ENCODE measurements around the gene GLIS1.

Gene GLIS1

DNA sequence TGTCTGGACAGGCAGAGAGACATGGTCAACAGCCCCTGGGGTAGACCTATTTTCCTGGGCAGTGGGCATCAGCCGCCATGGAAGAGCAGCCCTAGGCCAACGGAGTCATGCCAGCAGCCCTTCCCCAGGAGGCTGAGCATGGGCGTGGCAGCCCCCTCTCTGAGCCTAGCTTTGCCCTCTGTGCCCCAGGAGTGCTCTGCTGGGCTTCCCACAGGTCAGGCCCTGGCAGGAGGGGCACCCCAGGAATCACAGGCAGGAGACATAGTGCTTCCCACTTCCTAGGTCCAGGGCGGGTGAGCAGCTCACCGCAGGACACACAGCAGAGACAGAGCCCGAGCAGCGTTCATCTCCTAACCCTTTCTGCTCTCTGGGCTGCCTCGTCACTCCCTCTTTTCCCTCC, 132.8 kb downstream of the GLIS1 start:
- DNase-seq, result no peak

DNA sequence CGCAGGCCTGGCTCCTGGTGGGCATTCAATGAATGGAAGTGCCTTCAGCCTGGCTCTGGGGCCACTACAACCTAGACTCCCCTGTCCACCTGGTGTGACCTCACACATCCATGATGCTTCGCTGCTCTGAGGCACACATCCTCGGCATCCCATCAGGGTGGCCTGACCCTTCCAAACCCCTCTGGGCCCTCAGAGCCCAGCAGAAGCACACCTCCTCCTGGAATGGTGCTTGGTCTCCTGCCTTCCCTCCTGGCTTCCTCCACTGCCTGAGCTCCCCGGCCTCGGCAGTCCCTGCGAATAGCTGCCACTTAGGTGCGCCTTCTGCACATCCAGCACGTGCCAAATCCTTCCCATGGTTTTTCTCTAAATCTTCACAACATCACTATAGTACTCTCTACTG, 133.8 kb downstream of the GLIS1 start:
- DNase-seq, result no peak

DNA sequence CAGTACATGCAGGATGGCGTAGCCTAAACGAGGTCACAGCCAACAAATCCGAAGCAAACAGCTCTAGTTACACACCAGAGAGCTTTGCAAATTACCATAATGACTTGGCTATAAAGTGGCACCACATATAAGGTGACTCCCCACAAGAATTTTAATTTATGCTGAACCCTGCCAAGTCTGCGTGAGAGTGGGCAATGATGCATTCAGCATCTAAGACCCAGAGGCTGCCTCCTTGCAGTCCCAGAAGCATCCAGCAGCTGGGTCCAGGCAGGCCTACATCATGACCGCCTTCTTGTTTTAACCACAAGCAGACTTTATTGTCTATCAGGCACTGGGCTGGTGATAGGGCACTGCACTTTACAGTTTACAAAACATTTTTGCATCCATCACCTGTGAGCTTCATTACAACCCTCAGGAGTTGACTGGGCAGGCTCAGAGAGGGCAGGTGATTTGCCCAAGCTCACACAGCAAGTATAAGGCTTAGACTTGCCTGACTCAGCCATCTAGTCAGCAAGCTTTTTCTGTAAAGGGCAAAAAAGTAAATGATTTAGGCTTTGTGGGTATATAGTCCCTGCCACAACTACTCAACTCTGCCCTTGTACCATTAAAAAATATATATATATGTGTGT, 134.6 kb downstream of the GLIS1 start:
- DNase-seq, result no peak

DNA sequence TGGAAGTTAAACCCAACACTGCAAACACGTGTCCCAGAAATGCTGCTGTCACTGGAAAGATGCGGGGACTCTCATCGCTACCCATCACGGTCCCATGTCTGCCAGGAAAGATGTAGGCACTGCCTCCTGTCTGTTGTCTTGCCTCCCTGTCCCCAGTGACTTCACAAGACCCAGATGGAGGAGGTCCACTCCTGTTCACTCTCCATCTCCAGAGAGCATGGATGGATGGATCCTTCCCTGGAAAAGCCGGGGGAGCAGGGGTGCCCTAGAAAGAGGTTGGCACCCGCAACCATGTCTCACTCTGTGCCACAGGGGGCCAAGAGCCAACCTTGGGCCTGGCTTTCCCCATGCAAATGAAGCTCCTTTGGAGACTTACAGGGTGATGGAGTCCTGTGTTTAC, 135.5 kb downstream of the GLIS1 start:
- DNase-seq, result no peak

DNA sequence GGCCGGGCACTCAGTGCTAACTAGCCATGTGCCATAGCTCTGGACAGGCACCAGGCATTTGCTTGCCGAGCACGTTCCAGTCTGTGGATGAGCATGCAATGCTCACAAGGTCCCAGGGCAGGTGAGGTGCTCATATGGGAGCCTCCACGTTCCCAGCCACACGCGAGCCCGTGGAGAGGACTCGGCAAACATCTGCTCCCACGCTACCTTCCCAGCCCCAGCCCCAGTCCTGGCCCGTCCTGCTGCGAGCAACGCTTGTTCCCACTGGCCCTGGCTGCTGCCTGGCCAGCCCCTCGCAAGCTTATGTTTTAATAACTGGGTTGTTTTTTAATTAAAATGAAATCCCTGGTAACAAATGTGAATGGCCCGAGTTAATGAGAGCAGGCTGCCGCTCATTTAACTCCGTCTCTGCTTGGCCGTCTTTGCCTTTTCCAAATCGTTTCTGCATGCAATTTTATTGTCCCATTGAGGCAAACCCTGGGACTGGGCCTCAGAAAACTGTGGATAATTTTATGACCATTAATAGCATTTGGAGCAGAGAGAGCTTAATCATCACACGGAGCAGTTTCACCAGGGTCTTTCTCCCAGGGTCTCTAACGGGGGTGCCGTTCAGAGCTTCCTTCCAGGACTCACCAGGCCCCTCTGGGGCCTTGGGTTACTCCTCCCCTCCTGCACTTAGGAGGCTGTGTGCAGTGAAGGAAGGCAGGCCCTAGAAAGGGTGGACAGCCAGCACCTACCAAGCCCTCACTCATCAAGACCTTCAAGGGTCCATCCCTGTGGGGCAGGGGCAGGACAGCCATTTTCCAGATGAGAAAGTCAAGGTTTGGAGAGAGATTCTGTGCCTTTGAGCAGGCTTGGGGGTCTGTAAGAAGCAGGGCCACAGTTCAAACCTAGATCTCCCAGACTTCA, 136.8 kb downstream of the GLIS1 start:
- no peak for DNase-seq

DNA sequence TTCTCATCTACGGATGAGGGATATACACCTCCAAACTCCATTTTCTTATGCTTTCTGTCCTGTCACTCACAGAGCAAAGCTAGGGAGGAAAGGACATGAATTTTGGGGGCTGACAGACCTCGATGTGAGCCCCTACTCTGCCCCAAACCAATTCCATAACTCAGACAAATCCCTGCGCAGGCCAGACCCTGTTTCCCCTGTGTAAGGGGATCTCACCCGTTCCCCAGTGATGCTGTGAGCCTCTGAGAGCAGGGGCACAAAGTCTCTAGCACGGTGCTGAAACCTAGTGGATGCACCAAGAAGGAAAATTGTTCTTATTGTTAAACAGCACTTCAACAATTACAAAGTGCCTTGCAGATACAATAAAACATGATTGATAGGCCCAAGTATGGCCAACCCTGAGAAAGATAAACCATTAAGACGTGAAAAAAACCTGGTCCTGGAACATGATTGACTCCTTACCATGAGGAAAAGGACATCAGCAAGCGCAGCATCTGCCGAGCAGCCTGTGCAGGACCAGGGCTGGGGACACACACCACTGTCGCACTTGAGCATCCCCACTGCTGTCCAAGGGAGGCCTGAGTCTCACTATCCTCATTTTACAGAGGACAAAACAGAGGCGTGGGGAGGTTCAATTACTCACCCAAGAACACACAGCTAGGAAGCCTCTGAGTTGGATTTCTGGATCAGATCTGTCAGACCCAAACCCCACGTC, 137.8 kb downstream of the GLIS1 start:
- DNase-seq, result no peak

DNA sequence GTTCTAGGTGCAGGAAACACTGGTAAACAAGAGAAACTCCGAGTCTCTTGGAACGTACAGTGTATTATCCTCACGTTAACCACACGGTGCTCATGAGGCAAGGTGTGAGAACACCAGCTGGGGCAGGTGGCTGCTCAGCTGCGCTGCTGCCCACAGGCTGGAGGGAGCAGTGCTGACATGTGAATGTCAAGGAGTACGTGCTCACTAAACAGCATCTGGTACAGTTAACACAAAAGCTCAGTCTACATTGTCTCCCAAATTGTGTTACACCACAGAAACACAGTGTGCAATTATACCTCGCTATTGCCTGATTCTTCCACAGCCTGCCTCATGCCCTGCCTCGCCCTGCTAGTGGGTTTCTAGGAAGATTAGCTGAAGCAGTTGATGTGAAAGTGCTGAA, 138.4 kb downstream of the GLIS1 start:
- peak; percentile 43 for DNase-seq

DNA sequence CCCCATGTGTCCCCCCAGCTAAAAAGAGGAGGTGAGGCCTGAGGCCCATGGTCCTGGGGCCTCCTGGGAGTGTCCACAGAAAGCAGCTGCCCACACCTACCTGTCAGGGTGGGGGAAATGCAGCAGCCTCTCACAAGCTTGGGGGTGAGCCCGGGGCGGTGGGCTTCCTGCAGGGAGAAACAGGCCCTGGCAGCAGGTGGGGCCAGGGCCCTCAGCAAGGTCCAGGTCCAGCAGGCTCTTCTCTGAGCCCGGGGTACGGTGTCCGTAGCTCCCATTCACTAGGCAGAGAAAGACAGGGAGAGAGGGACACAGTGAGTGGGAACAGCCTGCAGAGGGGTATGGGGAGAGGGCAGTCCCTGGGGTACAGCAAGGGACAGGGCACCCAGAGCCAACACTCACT, 139.0 kb downstream of the GLIS1 start:
- no peak for DNase-seq

DNA sequence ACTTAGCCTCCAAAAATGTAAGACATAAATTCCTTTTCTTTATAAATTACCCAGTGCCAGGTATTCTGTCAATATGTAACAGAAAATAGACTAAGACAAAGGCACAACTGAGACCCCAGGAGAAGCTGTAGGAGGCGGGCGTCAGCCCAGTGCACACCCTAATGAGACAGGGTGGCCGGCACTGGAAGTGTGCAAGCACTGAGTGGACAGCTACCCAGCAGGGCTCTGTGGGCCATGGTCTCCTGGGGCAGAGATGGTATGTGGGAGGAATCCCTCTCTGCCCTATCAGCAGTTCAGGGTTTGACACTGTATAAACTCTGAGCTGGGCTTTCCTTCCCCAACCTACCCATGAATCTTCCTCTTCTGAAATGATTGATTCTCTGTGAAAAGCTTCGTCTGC, 139.5 kb downstream of the GLIS1 start:
- DNase-seq, result no peak

DNA sequence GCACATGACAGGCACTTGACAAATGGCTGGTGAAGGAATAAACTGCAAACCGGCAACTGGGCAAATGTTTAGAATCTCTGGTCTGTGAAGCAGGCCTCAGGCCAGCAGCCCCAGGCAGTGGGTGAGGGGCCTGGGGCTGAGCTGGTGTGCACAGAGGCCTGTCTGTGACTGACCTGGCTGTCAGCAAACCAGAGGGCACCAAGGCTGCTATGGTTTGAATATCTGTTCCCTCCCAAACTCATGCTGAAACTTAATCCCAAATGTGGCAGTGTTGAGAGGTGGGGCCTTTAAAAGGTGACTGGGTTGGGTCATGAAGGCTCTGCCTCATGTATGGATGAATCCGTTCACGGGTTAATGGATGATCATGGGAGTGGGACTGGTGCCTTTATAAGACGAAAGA, 140.0 kb downstream of the GLIS1 start:
- DNase-seq, result no peak

DNA sequence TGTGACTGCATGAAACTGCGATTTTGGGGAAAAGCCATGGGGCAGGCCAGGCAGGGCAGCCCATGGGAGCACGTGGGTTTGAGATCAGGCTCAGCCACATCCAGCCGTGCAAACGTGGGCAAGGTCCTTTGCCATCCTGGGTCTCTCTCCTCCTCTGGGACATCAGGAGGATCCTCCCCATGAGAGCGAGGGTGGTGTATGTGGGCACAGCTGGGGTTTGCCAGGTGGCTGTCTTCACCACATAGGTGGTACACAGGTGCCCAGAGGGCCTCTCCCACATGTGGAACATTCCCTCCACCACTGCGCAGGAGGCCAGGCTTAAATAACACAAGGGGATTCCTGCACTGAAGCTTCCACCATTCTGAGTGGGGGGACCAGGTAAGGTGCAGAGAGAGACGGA, 143.1 kb downstream of the GLIS1 start:
- DNase-seq, result no peak

DNA sequence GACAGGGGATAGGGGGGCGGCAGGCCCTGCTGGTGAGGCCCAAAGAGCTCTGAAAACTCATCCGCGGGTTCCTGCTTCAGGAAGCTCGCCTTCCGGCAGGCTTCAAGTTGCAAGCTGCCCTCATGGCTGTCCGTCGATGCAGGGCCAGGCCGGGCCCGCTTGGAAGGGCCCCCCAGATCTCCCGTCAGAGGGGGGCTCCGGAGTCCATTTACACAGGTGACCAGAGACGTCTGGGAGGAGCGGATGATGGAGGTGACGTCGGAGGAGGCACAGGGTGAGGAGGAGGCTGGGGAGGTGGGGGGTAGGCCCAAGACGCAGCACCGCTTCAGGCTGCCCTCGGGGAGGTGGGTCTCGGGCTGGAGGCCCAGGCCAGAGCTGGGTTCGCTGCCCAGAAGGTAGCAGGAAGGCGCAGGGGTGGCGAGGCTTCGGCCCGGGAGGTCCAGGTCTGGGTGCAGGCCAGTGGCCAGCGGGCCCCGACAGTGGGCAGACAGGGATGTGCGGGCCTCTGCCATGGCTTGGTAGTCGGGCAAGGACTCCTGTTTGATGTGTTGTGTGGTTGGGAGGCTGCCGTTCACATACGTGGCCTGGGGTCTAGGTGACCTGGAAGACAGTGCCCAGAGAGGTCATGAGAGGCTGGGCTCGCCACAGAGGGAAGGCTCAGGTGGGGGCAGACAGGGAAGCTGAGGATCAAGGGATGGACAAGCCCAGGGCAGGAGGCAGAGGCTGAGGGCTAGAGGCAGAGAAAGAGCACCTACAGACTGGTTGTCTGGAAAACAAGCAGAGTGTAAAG, 144.4 kb downstream of the GLIS1 start:
- DNase-seq, result no peak

DNA sequence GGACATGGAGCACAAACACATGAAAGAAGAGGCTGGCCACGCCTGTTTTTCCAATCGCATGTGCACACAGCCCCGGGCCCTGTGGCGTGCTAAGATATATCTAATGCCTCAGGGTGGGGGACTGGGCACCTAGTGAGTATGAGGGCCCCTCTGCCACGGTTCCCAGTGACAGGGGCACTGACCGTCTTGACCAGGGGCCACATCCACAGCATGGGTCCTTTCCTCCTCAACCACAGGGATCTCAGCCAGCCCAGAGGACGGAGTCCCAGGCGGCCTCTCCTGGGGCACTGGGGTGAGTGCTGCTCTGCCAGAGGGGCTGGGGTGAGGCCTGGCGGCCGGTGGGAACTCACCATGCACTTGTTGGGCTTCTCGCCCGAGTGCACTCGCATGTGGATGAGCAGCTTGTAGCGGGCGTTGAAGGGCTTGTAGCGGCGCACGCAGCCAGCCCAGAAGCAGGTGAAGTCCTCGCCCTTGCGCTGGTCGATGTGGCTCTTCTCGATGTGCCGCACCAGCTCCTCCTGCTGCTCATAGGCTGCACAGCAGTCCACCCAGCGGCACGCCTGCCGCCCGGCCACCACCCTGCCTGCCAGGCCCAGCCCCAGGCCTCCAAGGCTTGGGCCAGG, 145.1 kb downstream of the GLIS1 start:
- DNase-seq, result peak; percentile 91

DNA sequence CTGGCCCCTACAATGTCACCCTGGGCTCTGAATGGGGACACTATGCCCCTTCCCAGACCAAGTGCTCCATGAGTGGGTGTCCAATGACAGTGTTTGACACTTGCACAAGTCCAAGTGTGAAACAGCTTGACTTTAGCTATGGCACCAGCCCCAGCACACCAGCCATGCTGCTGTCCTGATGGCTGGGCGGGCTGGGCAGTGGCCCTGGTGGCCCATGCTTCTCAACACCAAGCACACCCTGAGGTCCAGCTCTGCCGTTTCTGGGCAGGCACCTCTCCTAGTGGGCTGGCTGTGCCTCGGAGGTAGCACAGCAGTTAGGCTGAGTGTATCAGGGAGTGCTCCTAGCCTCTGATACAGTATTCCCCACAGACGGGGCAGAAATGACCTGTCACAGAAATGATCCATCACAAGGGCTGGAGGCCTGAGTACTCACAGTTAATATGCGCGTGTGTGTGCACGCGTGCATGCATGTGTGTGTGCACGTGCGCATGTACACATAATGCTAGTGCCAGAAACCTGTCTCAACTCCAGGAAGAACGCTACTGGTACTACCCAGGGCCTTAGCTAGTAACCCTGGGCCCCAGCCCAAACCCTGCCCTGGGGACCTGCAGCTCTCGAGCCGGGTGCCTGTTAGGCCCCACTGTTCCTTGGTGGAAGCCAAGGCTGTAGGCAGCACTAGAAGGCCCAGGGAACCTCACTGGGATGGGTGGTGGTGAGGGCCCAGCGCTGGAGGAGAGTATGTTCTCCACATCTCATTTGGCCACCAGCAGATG, 145.8 kb downstream of the GLIS1 start:
- no peak for DNase-seq

DNA sequence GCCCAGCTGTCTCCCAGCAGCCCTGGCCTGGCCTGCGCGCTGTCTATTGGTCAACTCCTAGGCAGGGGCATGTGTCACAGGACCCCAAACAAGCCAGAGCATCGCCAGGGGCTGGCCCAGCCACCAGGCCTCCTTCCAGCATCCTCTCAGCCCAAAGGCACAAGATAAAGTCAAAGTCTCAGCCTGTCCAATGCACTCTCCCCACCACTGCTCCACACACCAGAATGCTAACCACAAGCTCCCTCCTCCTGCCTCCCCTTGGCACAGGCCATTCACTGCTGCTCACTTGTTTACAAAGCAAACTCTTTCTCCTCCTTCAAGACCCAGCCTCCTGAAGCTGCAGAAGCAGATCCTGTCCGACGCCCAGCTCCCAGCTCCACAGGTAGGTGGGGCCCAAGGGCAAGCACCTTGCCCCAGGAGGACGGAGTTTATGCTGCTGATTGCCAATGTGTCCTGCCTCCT, 146.4 kb downstream of the GLIS1 start:
- DNase-seq, result peak; percentile 57

DNA sequence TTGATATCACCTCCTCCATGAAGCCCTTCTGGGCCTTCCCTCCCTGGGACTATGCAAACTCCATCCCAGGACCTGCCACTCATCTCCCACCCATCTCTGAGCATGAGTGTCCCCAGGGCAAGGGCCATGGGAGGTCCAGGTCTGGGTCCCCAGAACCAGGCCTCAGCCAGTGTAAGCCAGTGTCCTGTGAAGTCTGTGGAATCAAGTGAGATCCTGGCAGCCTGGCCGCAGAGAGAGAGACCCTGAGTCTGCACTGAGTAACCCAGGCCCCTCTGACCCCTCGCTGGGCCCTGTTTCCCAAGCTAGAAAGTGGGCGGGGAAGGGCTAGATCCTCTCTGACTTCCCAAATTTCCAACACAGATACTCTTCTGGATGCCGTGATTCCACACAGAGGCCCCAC, 147.0 kb downstream of the GLIS1 start:
- no peak for DNase-seq

DNA sequence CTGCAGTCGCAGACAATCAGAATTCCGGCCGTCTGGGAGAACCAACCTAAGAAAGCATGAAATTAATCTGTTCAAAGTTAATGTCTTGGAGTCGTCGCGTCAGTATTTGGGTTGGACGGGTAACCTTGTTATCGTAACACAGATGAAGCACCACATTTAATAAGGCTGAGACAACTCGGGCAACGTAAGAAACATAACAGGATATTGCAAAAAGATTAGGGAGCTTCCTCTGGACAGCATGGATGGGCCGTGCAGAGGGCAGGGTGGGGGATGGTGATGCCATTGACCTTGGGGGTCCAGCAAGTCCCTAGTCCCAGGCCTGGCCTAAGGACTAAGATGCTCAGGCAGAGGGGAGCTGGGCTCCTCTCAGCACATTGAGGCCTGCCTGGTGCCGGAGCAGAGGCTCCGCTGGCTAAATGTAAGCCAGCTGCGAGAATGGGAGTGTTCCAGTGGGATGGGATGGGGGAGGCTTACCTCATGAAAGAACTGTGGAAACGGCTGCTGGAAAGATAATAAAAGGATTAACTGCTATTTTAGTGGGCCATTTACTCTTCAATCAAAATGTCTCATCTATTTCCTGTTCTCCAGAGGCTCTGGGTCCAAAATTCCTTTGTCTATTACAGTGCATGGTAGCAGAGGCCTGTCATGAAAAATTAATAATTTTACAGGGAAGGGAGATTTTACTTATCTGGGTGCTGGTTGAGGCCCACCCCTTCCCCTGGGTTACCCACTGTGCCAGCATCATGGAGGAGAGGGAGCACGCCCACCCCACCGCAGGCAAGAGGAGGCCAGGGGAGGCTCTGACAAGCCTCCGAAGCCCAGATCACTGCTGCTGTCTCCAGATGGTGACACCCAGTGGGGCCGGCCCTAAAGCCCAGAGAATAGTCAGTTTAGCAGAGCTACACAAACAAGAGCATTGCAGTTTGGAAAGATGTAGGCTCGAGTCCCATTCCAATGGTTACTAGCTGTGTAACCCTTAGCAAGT, 148.1 kb downstream of the GLIS1 start:
- no peak for DNase-seq

DNA sequence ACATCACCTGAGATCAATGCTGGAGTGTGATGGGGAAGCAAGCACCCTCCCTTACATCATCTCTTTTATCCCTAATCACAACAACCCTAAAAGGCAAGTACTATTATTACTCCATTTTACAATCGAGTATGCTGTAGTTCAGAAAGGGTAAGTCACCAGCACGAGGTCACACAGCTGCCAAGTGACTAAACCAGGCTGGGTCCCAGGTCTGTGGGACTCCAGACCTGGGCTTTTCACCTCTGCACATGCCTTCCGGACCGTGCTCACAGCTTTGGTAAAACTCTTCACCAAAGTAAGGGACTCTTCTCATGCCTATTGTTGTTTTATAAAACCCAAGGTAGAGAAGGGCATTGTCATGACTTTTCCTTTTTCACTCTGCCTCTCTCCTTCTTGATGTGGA, 148.9 kb downstream of the GLIS1 start:
- DNase-seq, result no peak

DNA sequence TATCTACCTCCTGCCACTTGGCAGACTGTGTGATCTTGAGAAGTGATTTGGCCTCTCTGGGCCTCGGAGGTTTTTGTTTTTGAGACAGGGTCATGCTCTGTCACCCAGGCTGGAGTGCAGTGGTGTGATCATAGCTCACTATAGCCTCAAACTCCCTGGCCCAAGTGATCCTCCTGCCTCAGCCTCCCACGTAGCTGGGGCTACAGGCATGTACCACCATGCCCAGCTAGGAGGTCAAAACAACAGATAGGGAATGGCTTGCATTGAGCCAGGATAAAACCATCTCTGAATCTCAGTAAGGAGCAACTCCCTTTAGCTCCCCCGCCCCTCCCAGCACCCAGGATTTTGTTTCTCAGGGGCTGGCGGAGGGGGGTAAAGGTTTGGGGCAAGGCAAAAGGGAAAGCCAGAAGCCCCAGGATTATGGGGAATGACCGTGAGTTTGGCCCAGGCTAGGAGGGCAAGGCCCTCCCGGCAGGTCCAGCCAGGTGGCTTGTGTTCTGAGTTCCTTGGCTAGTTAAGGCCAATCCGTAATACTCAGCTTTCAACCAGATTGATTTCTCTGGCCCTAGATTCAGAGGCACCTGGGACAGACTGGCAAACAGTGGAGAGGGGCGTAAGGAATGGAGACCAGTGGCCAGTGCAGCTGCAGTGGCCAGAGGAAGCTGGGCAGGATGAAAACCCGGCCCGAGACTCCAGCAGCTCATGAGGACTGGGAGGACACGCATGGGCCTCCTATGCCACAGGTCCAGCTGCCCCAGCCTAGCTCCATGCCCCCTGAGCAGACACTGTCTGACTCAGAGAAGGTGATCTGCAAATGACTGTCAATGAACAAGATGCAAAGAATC, 149.7 kb downstream of the GLIS1 start:
- no peak for DNase-seq
